Hepatocyte (in vitro differentiated cells): Measurements from ENCODE around the gene ICAM4. TPM values are rescaled to one million over a fixed set of nuclear protein-coding genes. Genes with fewer than 3 reads are reported as not detected.
"Not testable (repeated sequence)": the region's sequence is repeated elsewhere in the genome, so short reads cannot be mapped to it uniquely, and the experiment has no call there.

Experiments
- DNase-seq: peaks from one replicate; pipeline ENCODE4 v3.0.0-alpha.2; 2016; ENCODE audit warnings: low spot score
- H2AFZ ChIP-seq: fragments of 200-600 bp; sonication (generic); 2 replicates; pipeline ENCODE4 v1.6.0; 2016; ENCODE audit warnings: antibody characterized with exemption, mild to moderate bottlenecking
- H3K27ac ChIP-seq: fragments of 200-600 bp; sonication (generic); 2 replicates; pipeline ENCODE4 v1.5.1; 2016; ENCODE audit warnings: mild to moderate bottlenecking
- H3K27me3 ChIP-seq: fragments of 200-600 bp; sonication (generic); 2 replicates; pipeline ENCODE4 v1.6.1; 2016
- H3K36me3 ChIP-seq: fragments of 200-600 bp; sonication (generic); replicated peaks from 2 replicates; pipeline ENCODE4 v1.5.1; 2016; ENCODE audit warnings: low read depth; ENCODE audit not compliant: insufficient read depth
- H3K4me1 ChIP-seq: fragments of 200-600 bp; sonication (generic); 2 replicates; pipeline ENCODE4 v1.5.1; 2016; ENCODE audit warnings: mild to moderate bottlenecking, moderate library complexity; ENCODE audit not compliant: insufficient read depth
- H3K4me2 ChIP-seq: fragments of 200-600 bp; sonication (generic); 2 replicates; pipeline ENCODE4 v1.6.0; 2016
- H3K4me3 ChIP-seq: fragments of 200-600 bp; sonication (generic); 2 replicates; pipeline ENCODE4 v1.5.1; 2016; ENCODE audit warnings: mild to moderate bottlenecking
- H3K79me2 ChIP-seq: fragments of 200-600 bp; sonication (generic); 2 replicates; pipeline ENCODE4 v1.6.0; 2017; ENCODE audit warnings: mild to moderate bottlenecking
- H3K9me2 ChIP-seq: fragments of 200-600 bp; sonication (generic); replicated peaks from 2 replicates; pipeline ENCODE4 v1.6.0; 2017; ENCODE audit warnings: mild to moderate bottlenecking; ENCODE audit not compliant: insufficient read depth
- H3K9me3 ChIP-seq: fragments of 200-600 bp; sonication (generic); 2 replicates; pipeline ENCODE4 v1.5.1; 2016; ENCODE audit warnings: low read depth, mild to moderate bottlenecking
- H4K20me1 ChIP-seq: fragments of 200-600 bp; sonication (generic); 2 replicates; pipeline ENCODE4 v1.6.0; 2016; ENCODE audit warnings: mild to moderate bottlenecking; ENCODE audit not compliant: insufficient read depth, poor library complexity, severe bottlenecking
- CTCF ChIP-seq: fragments of 200-600 bp; sonication (generic); IDR thresholded peaks from 2 replicates; pipeline ENCODE4 v1.5.1; 2016; ENCODE audit warnings: antibody characterized with exemption, mild to moderate bottlenecking; ENCODE audit not compliant: poor library complexity
- EZH2 ChIP-seq: fragments of 200-600 bp; sonication (generic); IDR thresholded peaks from 2 replicates; pipeline ENCODE4 v1.6.1; 2016; ENCODE audit warnings: antibody characterized with exemption, mild to moderate bottlenecking, borderline replicate concordance
- EZH2phosphoT487 ChIP-seq: fragments of 200-600 bp; sonication (generic); IDR thresholded peaks from one replicate; pipeline ENCODE4 v1.6.1; 2018; ENCODE audit warnings: antibody characterized with exemption, mild to moderate bottlenecking, low read depth, moderate library complexity; ENCODE audit not compliant: unreplicated experiment, severe bottlenecking
- WGBS: methylation state at CpG from one replicate; pipeline ENCODE4 v1.1.6; 2016; ENCODE audit warnings: low lambda C conversion rate; ENCODE audit errors: missing lambda C conversion rate; 5-methylcytosine and 5-hydroxymethylcytosine counted together
- polyA plus RNA-seq: library from polyadenylated mRNA; unstranded; fragments of >200 nt; fragmentation: Nextera tagmentation; extraction: Ambion mirVana; gene quantifications from 2 replicates; pipeline ENCODE4 v1.2.1, GENCODE V29; 2016
- total RNA-seq: library from RNA; depleted of rRNA; stranded (reverse); fragments of >200 nt; gene quantifications from 2 replicates; pipeline ENCODE4 v1.2.3, GENCODE V29; 2014

The ICAM4 gene
- total and polyA plus RNA-seq, 2 experiments from 2014 or later = 1.6 to 4.5 TPM

DNA sequence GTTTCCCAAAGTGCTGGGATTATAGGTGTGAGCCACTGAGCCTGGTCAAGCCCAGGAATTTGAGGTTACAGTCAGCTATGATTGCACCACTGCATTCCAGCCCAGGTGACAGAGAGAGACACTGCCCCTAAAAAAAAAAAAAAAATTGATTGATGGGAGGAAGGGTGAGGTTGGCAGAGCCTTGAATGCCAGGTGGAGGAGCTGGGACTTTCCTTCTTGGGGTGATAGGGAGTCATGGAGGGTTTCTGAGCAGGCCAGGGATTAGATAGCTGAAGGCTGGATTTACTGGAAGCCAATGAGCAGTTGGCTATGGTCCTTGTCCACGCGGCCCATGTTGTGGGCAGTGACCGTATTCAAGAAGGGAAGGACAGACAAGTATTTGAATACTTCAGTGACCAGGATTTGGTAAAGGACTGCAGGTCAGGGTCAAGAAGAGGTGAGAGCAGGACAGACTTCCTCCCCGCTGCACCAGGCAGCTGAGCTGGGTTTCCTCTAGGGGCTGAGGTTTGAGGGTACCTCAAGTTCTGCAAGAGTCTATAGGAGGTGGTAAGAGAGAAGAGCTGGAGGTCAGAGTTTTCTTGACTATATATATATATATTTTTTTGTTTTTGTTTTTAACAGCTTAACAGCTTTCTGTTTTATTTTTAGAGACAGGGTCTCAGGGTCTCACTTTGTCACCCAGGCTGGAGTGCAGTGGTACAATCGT is 6.9 kb upstream of the ICAM4 start:
- 88% methylated on average over 5 of the region's 5 CpGs for WGBS

DNA sequence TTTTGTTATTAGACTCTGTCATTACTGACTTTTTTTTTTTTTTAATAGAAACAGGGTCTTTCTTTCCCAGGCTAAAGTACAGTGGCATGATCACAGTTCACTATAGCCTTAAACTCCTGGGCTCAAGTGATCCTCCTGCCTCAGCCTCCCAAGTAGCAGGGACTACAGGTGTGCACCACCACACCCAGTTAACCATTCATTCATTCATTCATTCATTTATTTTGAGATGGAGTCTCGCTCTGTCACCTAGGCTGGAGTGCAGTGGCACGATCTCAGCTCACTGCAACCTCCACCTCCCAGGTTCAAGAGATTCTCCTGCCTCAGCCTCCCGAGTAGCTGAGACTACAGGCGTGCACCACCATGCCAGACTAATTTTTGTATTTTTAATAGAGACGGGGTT is 4.7 kb upstream of the ICAM4 start:
- 94% methylated on average over 5 of the region's 5 CpGs for WGBS
- not testable (repeated sequence) for H3K27ac ChIP-seq, H4K20me1 ChIP-seq, DNase-seq, H3K27me3 ChIP-seq, H3K9me2 ChIP-seq, H2AFZ ChIP-seq, H3K4me2 ChIP-seq, H3K9me3 ChIP-seq, H3K4me3 ChIP-seq, H3K36me3 ChIP-seq, H3K79me2 ChIP-seq, H3K4me1 ChIP-seq

More for the DNA sequence above, 6.9 kb upstream of the ICAM4 start:
- no peak for DNase-seq
- H3K27me3 ChIP-seq = no peaks in the 10 kb centered on the region
- no peak overlapping the region for H2AFZ ChIP-seq
- H3K9me2 ChIP-seq = no peaks in the 10 kb centered on the region
- no peaks in the 10 kb centered on the region for H3K79me2 ChIP-seq
- no peaks in the 10 kb centered on the region for H3K9me3 ChIP-seq
- no peaks in the 10 kb centered on the region for H3K4me1 ChIP-seq
- TF ChIP-seq EZH2phosphoT487 = no peak
- TF ChIP-seq CTCF = no peak
- no peak for TF ChIP-seq EZH2
- no peak overlapping the region for H3K27ac ChIP-seq
- no peaks in the 10 kb centered on the region for H3K36me3 ChIP-seq
- no peak overlapping the region for H3K4me3 ChIP-seq
- H4K20me1 ChIP-seq = no peaks in the 10 kb centered on the region
- H3K4me2 ChIP-seq = no peak overlapping the region

GRCh38 chr19:10283301-10284064 is 3.3 kb upstream of the ICAM4 start:
- H2AFZ ChIP-seq = no peak overlapping the region
- WGBS = 82% methylated on average over 23 of the region's 23 CpGs
- H3K27ac ChIP-seq = no peak overlapping the region

More at GRCh38 chr19:10283301-10284064, 3.3 kb upstream of the ICAM4 start:
- no peaks in the 10 kb centered on the region for H3K36me3 ChIP-seq
- no peak overlapping the region for H3K4me3 ChIP-seq
- H3K4me1 ChIP-seq = peaks cover 10% of the 10 kb centered on the region
- H3K27me3 ChIP-seq = peaks cover 17% of the 10 kb centered on the region
- H3K4me2 ChIP-seq = no peak overlapping the region
- H3K9me3 ChIP-seq = no peaks in the 10 kb centered on the region
- H4K20me1 ChIP-seq = no peaks in the 10 kb centered on the region
- no peaks in the 10 kb centered on the region for H3K9me2 ChIP-seq
- peak; percentile 14 for DNase-seq
- no peaks in the 10 kb centered on the region for H3K79me2 ChIP-seq
- no peak for TF ChIP-seq EZH2
- no peak for TF ChIP-seq EZH2phosphoT487
- TF ChIP-seq CTCF = no peak
